HFFc6 (cell line): Measurements from ENCODE around the gene CAPS2. TPM values are rescaled to one million over a fixed set of nuclear protein-coding genes. Genes with fewer than 3 reads are reported as not detected.

Experiments used
- DNase-seq: peaks from one replicate; pipeline ENCODE4 v3.0.0-alpha.2; 2018
- H3K27ac Mint-ChIP-seq: 2 replicates; pipeline ENCODE4 v1.8.0; 2020; ENCODE audit warnings: mild to moderate bottlenecking, mixed read lengths
- H3K27me3 Mint-ChIP-seq: 2 replicates; pipeline ENCODE4 v1.8.0; 2021; ENCODE audit warnings: mild to moderate bottlenecking, moderate library complexity, mixed read lengths; ENCODE audit not compliant: insufficient read depth
- H3K36me3 Mint-ChIP-seq: 2 replicates; pipeline ENCODE4 v1.8.0; 2021; ENCODE audit warnings: low read depth, mixed read lengths
- H3K4me1 Mint-ChIP-seq: 2 replicates; pipeline ENCODE4 v1.8.0; 2020; ENCODE audit warnings: low read depth, mixed read lengths
- H3K4me3 Mint-ChIP-seq: 2 replicates; pipeline ENCODE4 v1.8.0; 2020; ENCODE audit warnings: mild to moderate bottlenecking, moderate library complexity, mixed read lengths
- H3K9me3 Mint-ChIP-seq: 2 replicates; pipeline ENCODE4 v1.8.0; 2020; ENCODE audit warnings: mild to moderate bottlenecking, mixed read lengths
- CTCF ChIP-seq: fragments of 200-600 bp; sonication (generic); IDR thresholded peaks from 2 replicates; pipeline ENCODE4 v1.5.0; 2021; ENCODE audit warnings: antibody characterized with exemption, mild to moderate bottlenecking
- total RNA-seq, 6 experiments: library from RNA; stranded (reverse); fragmentation: NEBNext Ultra II Directional; extraction: Animal tissue kit (Norgen Biotek cat#: 25700); gene quantifications; 2 replicates in 1 of 6; 3 replicates in 5 of 6; pipeline ENCODE4 v1.2.3, GENCODE V29; 2021

The CAPS2 gene
- total RNA-seq, 6 experiments from 2014 or later, result 2.0 to 3.3 (median 2.3) TPM

GRCh38 chr12:75291014-75291413 is 39.1 kb downstream of the CAPS2 start:
- Mint-ChIP-seq H3K4me1 (peaks cover 16% of the 10 kb centered on the region), H3K9me3 (no peaks in the 10 kb centered on the region), H3K36me3 (no peaks in the 10 kb centered on the region), H3K4me3 (no peak overlapping the region), H3K27me3 (no peaks in the 10 kb centered on the region; the same call in 1 of the 2 replicates), H3K27ac (no peak overlapping the region)
- DNase-seq, result no peak
- no peak for TF ChIP-seq CTCF

GRCh38 chr12:75289753-75290152 is 40.4 kb downstream of the CAPS2 start:
- no peak overlapping the region for H3K27ac Mint-ChIP-seq
- H3K4me1 Mint-ChIP-seq, result peaks cover 16% of the 10 kb centered on the region
- H3K9me3 Mint-ChIP-seq, result no peaks in the 10 kb centered on the region
- H3K36me3 Mint-ChIP-seq, result no peaks in the 10 kb centered on the region
- H3K4me3 Mint-ChIP-seq, result peak overlapping the region; percentile 48
- H3K27me3 Mint-ChIP-seq, result no peaks in the 10 kb centered on the region; the same call in 1 of the 2 replicates
- peak; percentile 79 for TF ChIP-seq CTCF
- peak; percentile 27 for DNase-seq

- TF ChIP-seq CTCF, result no peak
- no peaks in the 10 kb centered on the region for H3K36me3 Mint-ChIP-seq
- H3K4me3 Mint-ChIP-seq, result no peak overlapping the region
- no peak for DNase-seq
- no peaks in the 10 kb centered on the region for H3K9me3 Mint-ChIP-seq
- H3K27ac Mint-ChIP-seq, result no peak overlapping the region
- H3K27me3 Mint-ChIP-seq, result no peaks in the 10 kb centered on the region; the same call in 1 of the 2 replicates
- peaks cover 16% of the 10 kb centered on the region for H3K4me1 Mint-ChIP-seq
Observed at GRCh38 chr12:75288860-75289259, 41.3 kb downstream of the CAPS2 start.

- H3K9me3 Mint-ChIP-seq, result no peaks in the 10 kb centered on the region
- TF ChIP-seq CTCF, result no peak
Observed at GRCh38 chr12:75275702-75276101, 54.4 kb downstream of the CAPS2 start.

GRCh38 chr12:75271576-75271975 is 58.5 kb downstream of the CAPS2 start:
- H3K4me1 Mint-ChIP-seq, result no peaks in the 10 kb centered on the region
- H3K27me3 Mint-ChIP-seq, result peaks cover 2% of the 10 kb centered on the region
- TF ChIP-seq CTCF, result no peak
- no peaks in the 10 kb centered on the region for H3K36me3 Mint-ChIP-seq
- no peaks in the 10 kb centered on the region for H3K9me3 Mint-ChIP-seq
- no peak for DNase-seq
- H3K4me3 Mint-ChIP-seq, result no peak overlapping the region
- no peak overlapping the region for H3K27ac Mint-ChIP-seq

More at GRCh38 chr12:75275702-75276101, 54.4 kb downstream of the CAPS2 start:
- H3K4me1 Mint-ChIP-seq, result no peaks in the 10 kb centered on the region
- no peak overlapping the region for H3K4me3 Mint-ChIP-seq
- no peak for DNase-seq
- H3K27ac Mint-ChIP-seq, result no peak overlapping the region
- H3K27me3 Mint-ChIP-seq, result no peaks in the 10 kb centered on the region; the same call in none of the 2 replicates
- H3K36me3 Mint-ChIP-seq, result no peaks in the 10 kb centered on the region

- H3K27me3 Mint-ChIP-seq, result peaks cover 2% of the 10 kb centered on the region
- no peaks in the 10 kb centered on the region for H3K36me3 Mint-ChIP-seq
- H3K27ac Mint-ChIP-seq, result no peak overlapping the region
- no peak for TF ChIP-seq CTCF
- DNase-seq, result no peak
- H3K4me1 Mint-ChIP-seq, result no peaks in the 10 kb centered on the region
- no peak overlapping the region for H3K4me3 Mint-ChIP-seq
- H3K9me3 Mint-ChIP-seq, result peaks cover 7% of the 10 kb centered on the region; the same call in 1 of the 2 replicates
Observed at GRCh38 chr12:75270157-75270556, 60.0 kb downstream of the CAPS2 start.
